Smooth muscle cell (in vitro differentiated cells): ENCODE results near the gene ZBTB48. TPM values are rescaled to one million over a fixed set of nuclear protein-coding genes. Genes with fewer than 3 reads are reported as not detected.

Source experiments
- DNase-seq: peaks from one replicate; lab custom pipeline; 2025; ENCODE audit not compliant: unreplicated experiment; lab: John Stamatoyannopoulos, UW
- H2AFZ ChIP-seq: fragments of 200-600 bp; sonication (generic); 2 replicates; pipeline ENCODE4 v1.6.0; 2016; ENCODE audit warnings: antibody characterized with exemption, low read depth, mild to moderate bottlenecking
- H3F3A ChIP-seq: fragments of 200-600 bp; sonication (generic); 2 replicates; pipeline ENCODE4 v1.6.0; 2017; ENCODE audit warnings: antibody characterized with exemption, low read depth
- H3K27ac ChIP-seq: fragments of 200-600 bp; sonication (generic); 2 replicates; pipeline ENCODE4 v1.5.1; 2016; ENCODE audit warnings: low read depth, mild to moderate bottlenecking
- H3K27me3 ChIP-seq: fragments of 200-600 bp; sonication (generic); 2 replicates; pipeline ENCODE4 v1.6.1; 2016; ENCODE audit warnings: low read depth, mild to moderate bottlenecking
- H3K36me3 ChIP-seq: fragments of 200-600 bp; sonication (generic); 2 replicates; pipeline ENCODE4 v1.5.1; 2016; ENCODE audit warnings: low read depth
- H3K4me1 ChIP-seq: fragments of 200-600 bp; sonication (generic); 2 replicates; pipeline ENCODE4 v1.5.1; 2016; ENCODE audit warnings: low read depth
- H3K4me2 ChIP-seq: fragments of 200-600 bp; sonication (generic); 2 replicates; pipeline ENCODE4 v1.6.0; 2016; ENCODE audit warnings: mild to moderate bottlenecking
- H3K4me3 ChIP-seq: fragments of 200-600 bp; sonication (generic); 2 replicates; pipeline ENCODE4 v1.5.1; 2016; ENCODE audit warnings: mild to moderate bottlenecking
- H3K79me2 ChIP-seq: fragments of 200-600 bp; sonication (generic); 2 replicates; pipeline ENCODE4 v1.6.0; 2016; ENCODE audit warnings: low read depth, mild to moderate bottlenecking
- H3K9ac ChIP-seq: fragments of 200-600 bp; sonication (generic); 2 replicates; pipeline ENCODE4 v1.6.0; 2016; ENCODE audit warnings: low read depth
- H3K9me3 ChIP-seq: fragments of 200-600 bp; sonication (generic); replicated peaks from 2 replicates; pipeline ENCODE4 v1.5.1; 2016; ENCODE audit warnings: low read depth
- H4K20me1 ChIP-seq: fragments of 200-600 bp; sonication (generic); 2 replicates; pipeline ENCODE4 v1.6.0; 2016; ENCODE audit warnings: low read depth
- WGBS: methylation state at CpG from one replicate; pipeline ENCODE4 v1.1.7; 2016; ENCODE audit warnings: low lambda C conversion rate; 5-methylcytosine and 5-hydroxymethylcytosine counted together
- polyA plus RNA-seq: library from polyadenylated mRNA; unstranded; fragments of >200 nt; fragmentation: Nextera tagmentation; extraction: Ambion mirVana; gene quantifications from 2 replicates; pipeline ENCODE4 v1.2.1, GENCODE V29; 2016
- small RNA-seq: library from RNA; depleted of rRNA; stranded (forward); fragments of <200 nt; gene quantifications from one replicate; pipeline ENCODE3, GENCODE V24; 2014
- total RNA-seq: library from RNA; depleted of rRNA; stranded (reverse); fragments of >200 nt; gene quantifications from 2 replicates; pipeline ENCODE4 v1.2.3, GENCODE V29; 2014
- TF ChIP-seq, protein P1 (sequence below): fragments of 200-600 bp; sonication (generic); IDR thresholded peaks from 2 replicates; pipeline ENCODE4 v1.5.1; 2017; ENCODE audit warnings: borderline replicate concordance, mild to moderate bottlenecking, antibody characterized with exemption; ENCODE audit not compliant: insufficient read depth, poor library complexity, severe bottlenecking

Gene ZBTB48
- total and polyA plus RNA-seq, 2 experiments from 2014 or later: 9.7 to 16.3 TPM

DNA sequence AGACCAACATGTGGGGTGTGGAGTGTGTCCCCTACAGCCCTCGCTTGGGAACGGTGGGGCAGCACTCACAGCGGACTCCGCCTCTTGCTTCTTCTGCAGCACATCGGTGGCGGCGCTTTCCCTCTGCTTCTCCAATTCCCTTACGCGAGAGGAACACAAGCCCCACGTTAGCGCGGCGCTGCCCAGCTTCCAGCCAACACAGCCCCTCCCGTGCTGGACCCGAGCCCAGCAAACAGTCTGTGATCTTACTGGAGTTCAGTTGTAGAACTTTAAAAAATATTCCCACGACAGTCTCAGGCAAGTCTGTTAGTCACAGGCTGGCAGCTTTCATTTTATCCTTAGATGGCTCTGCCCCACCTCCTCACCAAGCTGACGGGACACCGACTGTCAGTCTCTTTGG lies 58.4 kb downstream of the ZBTB48 start:
- H3K4me2 ChIP-seq: no peak overlapping the region
- H3K9me3 ChIP-seq: no peaks in the 10 kb centered on the region
- no peak overlapping the region for H3K9ac ChIP-seq
- TF ChIP-seq, protein P1, sequence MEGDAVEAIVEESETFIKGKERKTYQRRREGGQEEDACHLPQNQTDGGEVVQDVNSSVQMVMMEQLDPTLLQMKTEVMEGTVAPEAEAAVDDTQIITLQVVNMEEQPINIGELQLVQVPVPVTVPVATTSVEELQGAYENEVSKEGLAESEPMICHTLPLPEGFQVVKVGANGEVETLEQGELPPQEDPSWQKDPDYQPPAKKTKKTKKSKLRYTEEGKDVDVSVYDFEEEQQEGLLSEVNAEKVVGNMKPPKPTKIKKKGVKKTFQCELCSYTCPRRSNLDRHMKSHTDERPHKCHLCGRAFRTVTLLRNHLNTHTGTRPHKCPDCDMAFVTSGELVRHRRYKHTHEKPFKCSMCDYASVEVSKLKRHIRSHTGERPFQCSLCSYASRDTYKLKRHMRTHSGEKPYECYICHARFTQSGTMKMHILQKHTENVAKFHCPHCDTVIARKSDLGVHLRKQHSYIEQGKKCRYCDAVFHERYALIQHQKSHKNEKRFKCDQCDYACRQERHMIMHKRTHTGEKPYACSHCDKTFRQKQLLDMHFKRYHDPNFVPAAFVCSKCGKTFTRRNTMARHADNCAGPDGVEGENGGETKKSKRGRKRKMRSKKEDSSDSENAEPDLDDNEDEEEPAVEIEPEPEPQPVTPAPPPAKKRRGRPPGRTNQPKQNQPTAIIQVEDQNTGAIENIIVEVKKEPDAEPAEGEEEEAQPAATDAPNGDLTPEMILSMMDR: no peak
- H3K79me2 ChIP-seq: no peaks in the 10 kb centered on the region
- no peak overlapping the region for H3K4me3 ChIP-seq
- H3F3A ChIP-seq: no peaks in the 10 kb centered on the region
- H3K4me1 ChIP-seq: no peaks in the 10 kb centered on the region
- no peaks in the 10 kb centered on the region for H4K20me1 ChIP-seq
- no peak overlapping the region for H2AFZ ChIP-seq
- no peaks in the 10 kb centered on the region for H3K27me3 ChIP-seq
- H3K27ac ChIP-seq: no peak overlapping the region
- WGBS: 96% methylated on average over 18 of the region's 18 CpGs
- DNase-seq: no peak
- H3K36me3 ChIP-seq: no peaks in the 10 kb centered on the region

Small RNA genes within 50 kb of the gene (small RNA-seq; reads per million reads assigned to genes)
- not detected for gene RNU6-731P

Other genes starting within 250 kb of the ZBTB48 start
- 16.4 and 19.5 TPM in 2 replicates for gene ACOT7, start 186.2 kb upstream of the ZBTB48 start, total RNA-seq
- gene ACOT7, start 186.2 kb upstream of the ZBTB48 start, polyA plus RNA-seq: 53.6 and 53.8 TPM in 2 replicates
- 4.6 and 5.6 TPM in 2 replicates for gene HES2, start 160.1 kb upstream of the ZBTB48 start, total RNA-seq
- 1.7 and 11.1 TPM in 2 replicates for gene HES2, start 160.1 kb upstream of the ZBTB48 start, polyA plus RNA-seq
- gene ESPN, start 155.2 kb upstream of the ZBTB48 start, total RNA-seq: not detected in 2 replicates
- gene ESPN, start 155.2 kb upstream of the ZBTB48 start, polyA plus RNA-seq: 1.1 and 2.6 TPM in 2 replicates
- gene TNFRSF25, start 113.8 kb upstream of the ZBTB48 start, total RNA-seq: 9.6 and 19.8 TPM in 2 replicates
- 10.1 and 17.7 TPM in 2 replicates for gene TNFRSF25, start 113.8 kb upstream of the ZBTB48 start, polyA plus RNA-seq
- 14.5 and 16.1 TPM in 2 replicates for gene PLEKHG5, start 88.3 kb upstream of the ZBTB48 start, total RNA-seq
- 10.6 and 17.8 TPM in 2 replicates for gene PLEKHG5, start 88.3 kb upstream of the ZBTB48 start, polyA plus RNA-seq
- 12.0 and 16.8 TPM in 2 replicates for gene NOL9, start 25.5 kb upstream of the ZBTB48 start, total RNA-seq
- 8.1 and 11.5 TPM in 2 replicates for gene NOL9, start 25.5 kb upstream of the ZBTB48 start, polyA plus RNA-seq
- gene TAS1R1, start 24.7 kb upstream of the ZBTB48 start, total RNA-seq: not detected in 2 replicates
- 0.27 TPM in 1 of 2 replicates, not detected in the other for gene TAS1R1, start 24.7 kb upstream of the ZBTB48 start, polyA plus RNA-seq
- 12.0 and 13.2 TPM in 2 replicates for gene KLHL21, start 22.9 kb downstream of the ZBTB48 start, total RNA-seq
- gene KLHL21, start 22.9 kb downstream of the ZBTB48 start, polyA plus RNA-seq: 12.6 and 16.2 TPM in 2 replicates
- gene PHF13, start 33.7 kb downstream of the ZBTB48 start, total RNA-seq: 10.2 and 10.4 TPM in 2 replicates
- 12.3 and 14.0 TPM in 2 replicates for gene PHF13, start 33.7 kb downstream of the ZBTB48 start, polyA plus RNA-seq
- gene THAP3, start 44.9 kb downstream of the ZBTB48 start, total RNA-seq: 10.5 and 14.2 TPM in 2 replicates
- 29.3 and 34.8 TPM in 2 replicates for gene THAP3, start 44.9 kb downstream of the ZBTB48 start, polyA plus RNA-seq
- 25.5 and 34.2 TPM in 2 replicates for gene DNAJC11, start 121.8 kb downstream of the ZBTB48 start, total RNA-seq
- 35.7 and 41.8 TPM in 2 replicates for gene DNAJC11, start 121.8 kb downstream of the ZBTB48 start, polyA plus RNA-seq
- gene CAMTA1, start 205.5 kb downstream of the ZBTB48 start, total RNA-seq: 127 and 145 TPM in 2 replicates
- gene CAMTA1, start 205.5 kb downstream of the ZBTB48 start, polyA plus RNA-seq: 139 and 156 TPM in 2 replicates